ENCODE results near the gene MAGI1.
"Not testable (repeated sequence)": the region's sequence is repeated elsewhere in the genome, so short reads cannot be mapped to it uniquely, and the experiment has no call there.

The MAGI1 gene

GRCh38 chr3:66038726-66039589 lies at the start of gene MAGI1:
Gene MAGI1, minus strand, starts transcription at chr3:66038918. Its CDS starts 610 bp downstream, at chr3:66038308.
- peak; percentile 43 for DNase-seq

GRCh38 chr3:66083784-66084213 lies 45.1 kb upstream of the MAGI1 start:
- DNase-seq: no peak

- DNase-seq: no peak
These were observed 44.5 kb upstream of the MAGI1 start for GRCh38 chr3:66083096-66083678.

- DNase-seq: no peak
These were observed 44.0 kb upstream of the MAGI1 start for GRCh38 chr3:66082679-66083078.

GRCh38 chr3:66080167-66080566 lies 41.4 kb upstream of the MAGI1 start:
- no peak for DNase-seq

- no peak for DNase-seq
These were observed 39.3 kb upstream of the MAGI1 start for GRCh38 chr3:66077973-66078372.

GRCh38 chr3:66076861-66077470 lies 38.2 kb upstream of the MAGI1 start:
- DNase-seq: no peak

GRCh38 chr3:66075281-66075680 lies 36.6 kb upstream of the MAGI1 start:
- no peak for DNase-seq

- DNase-seq: no peak
These were observed 34.9 kb upstream of the MAGI1 start for GRCh38 chr3:66073464-66074141.

GRCh38 chr3:66068255-66068654 lies 29.5 kb upstream of the MAGI1 start:
- DNase-seq: no peak

- no peak for DNase-seq
These were observed 28.4 kb upstream of the MAGI1 start for GRCh38 chr3:66066963-66067617.

GRCh38 chr3:66055289-66055688 lies 16.6 kb upstream of the MAGI1 start:
- DNase-seq: no peak

- no peak for DNase-seq
These were observed 14.9 kb upstream of the MAGI1 start for GRCh38 chr3:66053550-66054094.

GRCh38 chr3:66052721-66053549 lies 14.2 kb upstream of the MAGI1 start:
- no peak for DNase-seq

GRCh38 chr3:66050821-66051220 lies 12.1 kb upstream of the MAGI1 start:
- no peak for DNase-seq

GRCh38 chr3:66048051-66048395 lies 9.3 kb upstream of the MAGI1 start:
- no peak for DNase-seq

- no peak for DNase-seq
These were observed 8.8 kb upstream of the MAGI1 start for GRCh38 chr3:66047311-66048050.

GRCh38 chr3:66046321-66046720 lies 7.6 kb upstream of the MAGI1 start:
- not testable (repeated sequence) for DNase-seq

- no peak for DNase-seq
These were observed 3.1 kb upstream of the MAGI1 start for GRCh38 chr3:66041828-66042227.

- DNase-seq: no peak
These were observed 2.4 kb upstream of the MAGI1 start for GRCh38 chr3:66041116-66041515.

- no peak for DNase-seq
These were observed 821 bp upstream of the MAGI1 start for GRCh38 chr3:66039590-66039887.

Data from stimulated activated CD4-positive, alpha-beta T cell treated with anti-CD3 and anti-CD28 coated beads, Interleukin-1b, Interleukin-23, amount 100 ng/mL, for 48 hours (primary cell).